ENCODE results near the gene CREBBP. TPM values are rescaled to one million over a fixed set of nuclear protein-coding genes. Genes with fewer than 3 reads are reported as not detected.
A peak's percentile ranks its signal among the peaks of the same experiment; 100 is the strongest.
"Not testable (repeated sequence)": the region's sequence is repeated elsewhere in the genome, so short reads cannot be mapped to it uniquely, and the experiment has no call there.

CREBBP gene
- 10 to 100 TPM; 29.9 to 33.0 TPM for total RNA-seq

- CTCF ChIA-PET = interaction anchor here (0.9 kb wide), 1 partner anchor 25 kb away, joined by 5 read pairs; no protein-coding TSS in a partner anchor
- Mint-ChIP-seq H3K4me1 (ENCODE audit: low read depth) (peaks cover 33% of the 10 kb centered on the region), H3K27me3 (ENCODE audit: low read depth) (no peaks in the 10 kb centered on the region), H3K9me3 (no peaks in the 10 kb centered on the region), H3K4me3 (peak within 1 kb of the TSS; percentile 88), H3K36me3 (ENCODE audit: low read depth) (peaks cover 12% of the 10 kb centered on the region), H3K27ac (peak within 1 kb of the TSS; percentile 89)
- intact Hi-C loops (cut with micrococcal nuclease) = loop anchor here (1.0 to 5.0 kb wide), 4 partner anchors 164 to 536 kb away; partner anchors contain the start of genes CORO7, SLX4 and TRAP1
- DNase-seq = peak; percentile 85
Observed at GRCh38 chr16:3880623-3881498, at the start of gene CREBBP. CREBBP (minus strand) TSS chr16:3880713; CDS start chr16:3879916, 797 bp downstream.

DNA sequence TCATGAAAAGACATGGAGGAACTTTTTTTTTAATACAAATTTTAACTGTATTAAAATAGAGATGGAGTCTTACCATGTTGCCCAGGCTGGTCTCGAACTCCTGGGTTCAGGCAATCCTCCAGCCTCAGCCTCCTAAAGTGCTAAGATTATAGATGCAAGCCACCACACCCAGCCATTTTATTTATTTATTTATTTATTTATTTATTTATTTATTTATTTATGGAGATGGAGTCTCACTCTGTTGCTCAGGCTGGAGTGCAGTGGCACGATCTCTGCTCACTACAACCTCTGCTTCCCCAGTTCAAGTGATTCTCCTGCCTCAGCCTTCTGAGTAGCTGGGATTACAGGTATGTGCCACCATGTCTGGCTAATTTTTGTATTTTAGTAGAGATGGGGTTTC is 46.6 kb upstream of the CREBBP start:
- H3K36me3 Mint-ChIP-seq (ENCODE audit: low read depth); intact Hi-C loops (cut with micrococcal nuclease); H3K9me3 Mint-ChIP-seq; H3K4me1 Mint-ChIP-seq (ENCODE audit: low read depth); H3K4me3 Mint-ChIP-seq; H3K27me3 Mint-ChIP-seq (ENCODE audit: low read depth); H3K27ac Mint-ChIP-seq; DNase-seq: not testable (repeated sequence)
- CTCF ChIA-PET = interaction anchor here (0.7 kb wide), 1 partner anchor 12 kb away, joined by 3 read pairs; no protein-coding TSS in a partner anchor

- Mint-ChIP-seq H3K4me1 (ENCODE audit: low read depth) (no peaks in the 10 kb centered on the region), H3K4me3 (no peak overlapping the region), H3K9me3 (no peaks in the 10 kb centered on the region), H3K27ac (no peak overlapping the region), H3K36me3 (ENCODE audit: low read depth) (no peaks in the 10 kb centered on the region), H3K27me3 (ENCODE audit: low read depth) (peaks cover 8% of the 10 kb centered on the region)
- DNase-seq = no peak
- CTCF ChIA-PET = interaction anchor here (0.6 to 0.7 kb wide), 2 partner anchors 168 to 208 kb away, joined by 3 read pairs; no protein-coding TSS in a partner anchor
- intact Hi-C loops (cut with micrococcal nuclease) = no loop called here
Observed at GRCh38 chr16:3924763-3925162, 44.2 kb upstream of the CREBBP start.

- Mint-ChIP-seq H3K4me3 (no peak overlapping the region), H3K9me3 (peaks cover 8% of the 10 kb centered on the region), H3K27me3 (ENCODE audit: low read depth) (peaks cover 8% of the 10 kb centered on the region), H3K36me3 (ENCODE audit: low read depth) (no peaks in the 10 kb centered on the region), H3K27ac (no peak overlapping the region), H3K4me1 (ENCODE audit: low read depth) (no peaks in the 10 kb centered on the region)
- CTCF ChIA-PET = interaction anchor here (0.6 kb wide), 1 partner anchor 39 kb away, joined by 5 read pairs; no protein-coding TSS in a partner anchor
- intact Hi-C loops (cut with micrococcal nuclease) = no loop called here
- no peak for DNase-seq
Observed at GRCh38 chr16:3922241-3922640, 41.7 kb upstream of the CREBBP start.

DNA sequence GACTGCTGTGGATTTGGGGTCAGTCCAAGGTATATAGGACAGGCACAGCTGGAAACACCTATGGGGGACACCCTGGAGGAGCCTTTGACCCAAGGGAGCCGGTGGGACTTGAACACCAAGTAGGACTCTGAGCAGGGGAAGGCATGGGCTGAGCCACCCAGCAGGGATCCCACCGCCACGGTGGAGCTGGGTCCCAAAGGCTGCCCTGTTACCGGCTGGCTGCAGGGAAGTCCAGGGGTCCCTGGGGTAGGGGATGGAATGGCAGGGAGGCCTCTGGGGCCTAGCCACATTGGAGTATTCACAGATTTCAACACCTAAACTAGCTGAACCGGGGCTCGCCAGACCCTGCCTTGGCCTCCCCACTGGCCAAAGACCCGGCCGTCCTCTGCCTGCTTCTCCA is 39.7 kb upstream of the CREBBP start:
- Mint-ChIP-seq H3K4me3 (no peak overlapping the region), H3K9me3 (peaks cover 8% of the 10 kb centered on the region), H3K4me1 (ENCODE audit: low read depth) (no peaks in the 10 kb centered on the region), H3K27me3 (ENCODE audit: low read depth) (peaks cover 8% of the 10 kb centered on the region), H3K27ac (no peak overlapping the region), H3K36me3 (ENCODE audit: low read depth) (no peaks in the 10 kb centered on the region)
- CTCF ChIA-PET = no interaction called here
- no peak for DNase-seq
- intact Hi-C loops (cut with micrococcal nuclease) = no loop called here

GRCh38 chr16:3919413-3919812 is 38.9 kb upstream of the CREBBP start:
- CTCF ChIA-PET = no interaction called here
- intact Hi-C loops (cut with micrococcal nuclease) = no loop called here
- Mint-ChIP-seq H3K36me3 (ENCODE audit: low read depth) (no peaks in the 10 kb centered on the region), H3K4me3 (no peak overlapping the region), H3K9me3 (peaks cover 8% of the 10 kb centered on the region), H3K27ac (no peak overlapping the region), H3K4me1 (ENCODE audit: low read depth) (no peaks in the 10 kb centered on the region), H3K27me3 (ENCODE audit: low read depth) (peaks cover 8% of the 10 kb centered on the region)
- DNase-seq = no peak

- no peak for DNase-seq
- intact Hi-C loops (cut with micrococcal nuclease) = no loop called here
- Mint-ChIP-seq H3K27me3 (ENCODE audit: low read depth) (peaks cover 1% of the 10 kb centered on the region), H3K36me3 (ENCODE audit: low read depth) (no peaks in the 10 kb centered on the region), H3K4me1 (ENCODE audit: low read depth) (no peaks in the 10 kb centered on the region), H3K27ac (no peak overlapping the region), H3K9me3 (peaks cover 8% of the 10 kb centered on the region), H3K4me3 (no peak overlapping the region)
- CTCF ChIA-PET = no interaction called here
Observed at GRCh38 chr16:3915426-3916260, 35.1 kb upstream of the CREBBP start.

- no peaks in the 10 kb centered on the region for H3K36me3 Mint-ChIP-seq (ENCODE audit: low read depth)
- H3K4me1 Mint-ChIP-seq (ENCODE audit: low read depth) = no peaks in the 10 kb centered on the region
- no peaks in the 10 kb centered on the region for H3K27me3 Mint-ChIP-seq (ENCODE audit: low read depth)
- H3K9me3 Mint-ChIP-seq = no peaks in the 10 kb centered on the region
- H3K27ac Mint-ChIP-seq = no peak overlapping the region
- CTCF ChIA-PET = no interaction called here
- intact Hi-C loops (cut with micrococcal nuclease) = no loop called here
- no peak for DNase-seq
- H3K4me3 Mint-ChIP-seq = no peak overlapping the region
Observed at GRCh38 chr16:3912897-3913296, 32.4 kb upstream of the CREBBP start.

- Mint-ChIP-seq H3K9me3 (no peaks in the 10 kb centered on the region), H3K4me3 (no peak overlapping the region), H3K27me3 (ENCODE audit: low read depth) (no peaks in the 10 kb centered on the region), H3K4me1 (ENCODE audit: low read depth) (no peaks in the 10 kb centered on the region), H3K27ac (no peak overlapping the region), H3K36me3 (ENCODE audit: low read depth) (no peaks in the 10 kb centered on the region)
- CTCF ChIA-PET = no interaction called here
- intact Hi-C loops (cut with micrococcal nuclease) = no loop called here
- DNase-seq = no peak
Observed at GRCh38 chr16:3912373-3912772, 31.9 kb upstream of the CREBBP start.

GRCh38 chr16:3911741-3912140 is 31.2 kb upstream of the CREBBP start:
- H3K27ac Mint-ChIP-seq; H3K27me3 Mint-ChIP-seq (ENCODE audit: low read depth); DNase-seq; H3K4me3 Mint-ChIP-seq; intact Hi-C loops (cut with micrococcal nuclease); H3K4me1 Mint-ChIP-seq (ENCODE audit: low read depth); H3K9me3 Mint-ChIP-seq; H3K36me3 Mint-ChIP-seq (ENCODE audit: low read depth): not testable (repeated sequence)
- CTCF ChIA-PET = interaction anchor here (0.7 kb wide), 1 partner anchor 339 kb away, joined by 4 read pairs; no protein-coding TSS in a partner anchor

GRCh38 chr16:3909791-3910583 is 29.5 kb upstream of the CREBBP start:
- DNase-seq = no peak
- Mint-ChIP-seq H3K27ac (no peak overlapping the region), H3K4me1 (ENCODE audit: low read depth) (no peaks in the 10 kb centered on the region), H3K36me3 (ENCODE audit: low read depth) (no peaks in the 10 kb centered on the region), H3K27me3 (ENCODE audit: low read depth) (peaks cover 1% of the 10 kb centered on the region), H3K4me3 (no peak overlapping the region), H3K9me3 (no peaks in the 10 kb centered on the region)
- CTCF ChIA-PET = no interaction called here
- intact Hi-C loops (cut with micrococcal nuclease) = no loop called here

- H3K36me3 Mint-ChIP-seq (ENCODE audit: low read depth) = no peaks in the 10 kb centered on the region
- no peak overlapping the region for H3K27ac Mint-ChIP-seq
- no peaks in the 10 kb centered on the region for H3K4me1 Mint-ChIP-seq (ENCODE audit: low read depth)
- no peaks in the 10 kb centered on the region for H3K9me3 Mint-ChIP-seq
- no peak for DNase-seq
- H3K4me3 Mint-ChIP-seq = no peak overlapping the region
- H3K27me3 Mint-ChIP-seq (ENCODE audit: low read depth) = peaks cover 1% of the 10 kb centered on the region
- intact Hi-C loops (cut with micrococcal nuclease) = no loop called here
- CTCF ChIA-PET = no interaction called here
Observed at GRCh38 chr16:3908951-3909437, 28.5 kb upstream of the CREBBP start.

Measured in activated naive CD4-positive, alpha-beta T cell treated with anti-CD3 and anti-CD28 coated beads for 36 hours (primary cell).